PFSK-1 (cell line): ENCODE measurements around the gene CATSPERZ.

Experiments used
- FOXP2 ChIP-seq: optimal IDR thresholded peaks from 2 replicates; pipeline ENCODE3; 2011; ENCODE audit warnings: borderline replicate concordance, control low read depth, inconsistent platforms; ENCODE audit not compliant: insufficient read depth; ENCODE audit errors: extremely low read length, extremely low read depth
- POLR2AphosphoS5 ChIP-seq: IDR thresholded peaks from 2 replicates; pipeline ENCODE4 v1.6.1; 2012; ENCODE audit warnings: low read depth, mild to moderate bottlenecking, control low read depth, low read length, moderate library complexity
- SIN3A ChIP-seq: IDR thresholded peaks from 2 replicates; pipeline ENCODE4 v1.6.1; 2012; ENCODE audit warnings: mild to moderate bottlenecking, low read length, moderate library complexity, borderline replicate concordance; ENCODE audit not compliant: insufficient read depth
- TAF1 ChIP-seq: IDR thresholded peaks from 2 replicates; pipeline ENCODE4 v1.6.1; 2012; ENCODE audit warnings: low read length, control low read depth, borderline replicate concordance; ENCODE audit not compliant: insufficient read depth

GRCh38 chr11:64339286-64339685 lies 39.1 kb downstream of the CATSPERZ start:
- TF ChIP-seq SIN3A (no peak), POLR2AphosphoS5 (no peak), TAF1 (no peak), FOXP2 (no peak)
